Measurements from ENCODE around the gene MAEA. TPM values are rescaled to one million over a fixed set of nuclear protein-coding genes. Genes with fewer than 3 reads are reported as not detected.

The MAEA gene
- total RNA-seq, 1 donor from 2014 or later: 38.2 TPM

- H3K27me3 Mint-ChIP-seq (ENCODE audit: insufficient read depth, low read depth): peaks cover 3% of the 10 kb centered on the region
- H3K4me2 ChIP-seq: peak overlapping the region; percentile 99
- H3K27ac Mint-ChIP-seq: peak overlapping the region; percentile 22
- no peaks in the 10 kb centered on the region for H3K27me3 ChIP-seq
- H3F3A ChIP-seq (ENCODE audit: low read depth): peaks cover 37% of the 10 kb centered on the region
- H3K9ac ChIP-seq: no peak overlapping the region
- H3K4me3 ChIP-seq: no peak overlapping the region
- TF ChIP-seq CTCF (IDR thresholded peaks at IDR 0.05) (no peak), EZH2 (IDR thresholded peaks at IDR 0.05) (no peak), EZH2phosphoT487 (IDR thresholded peaks at IDR 0.05) (no peak)
- H3K36me3 Mint-ChIP-seq: peaks cover 17% of the 10 kb centered on the region
- H2AFZ ChIP-seq (replicated peaks): no peak overlapping the region
- peaks cover 9% of the 10 kb centered on the region for H4K20me1 ChIP-seq (ENCODE audit: low read depth)
- peak overlapping the region; percentile 92 for H3K4me3 Mint-ChIP-seq
- peaks cover 31% of the 10 kb centered on the region for H3K79me2 ChIP-seq (ENCODE audit: low read depth)
- DNase-seq (ENCODE audit: low spot score): no peak
- H3K4me1 Mint-ChIP-seq: peaks cover 28% of the 10 kb centered on the region
- H3K4me1 ChIP-seq: peaks cover 7% of the 10 kb centered on the region
- peaks cover 3% of the 10 kb centered on the region for H3K9me3 Mint-ChIP-seq
- H3K36me3 ChIP-seq: no peaks in the 10 kb centered on the region
- H3K9me3 ChIP-seq (ENCODE audit: low read depth): no peaks in the 10 kb centered on the region
- H3K27ac ChIP-seq: no peak overlapping the region
These were observed 59.1 kb downstream of the MAEA start for GRCh38 chr4:1348746-1349145.

- Histone ChIP-seq H3K9me3 (ENCODE audit: low read depth) (no peaks in the 10 kb centered on the region), H3K79me2 (ENCODE audit: low read depth) (peaks cover 31% of the 10 kb centered on the region), H4K20me1 (ENCODE audit: low read depth) (peaks cover 9% of the 10 kb centered on the region), H3K27me3 (no peaks in the 10 kb centered on the region), H3K9ac (no peak overlapping the region), H3F3A (ENCODE audit: low read depth) (peaks cover 34% of the 10 kb centered on the region), H2AFZ (replicated peaks) (no peak overlapping the region), H3K4me3 (no peak overlapping the region), H3K4me1 (peaks cover 7% of the 10 kb centered on the region), H3K27ac (no peak overlapping the region), H3K36me3 (no peaks in the 10 kb centered on the region), H3K4me2 (no peak overlapping the region)
- peaks cover 2% of the 10 kb centered on the region for H3K27me3 Mint-ChIP-seq (ENCODE audit: insufficient read depth, low read depth)
- peak overlapping the region; percentile 74 for H3K27ac Mint-ChIP-seq
- peaks cover 26% of the 10 kb centered on the region for H3K4me1 Mint-ChIP-seq
- peaks cover under 1% of the 10 kb centered on the region for H3K9me3 Mint-ChIP-seq
- H3K4me3 Mint-ChIP-seq: no peak overlapping the region
- no peak for DNase-seq (ENCODE audit: low spot score)
- H3K36me3 Mint-ChIP-seq: peaks cover 12% of the 10 kb centered on the region
- TF ChIP-seq CTCF (IDR thresholded peaks at IDR 0.05): no peak
- TF ChIP-seq EZH2phosphoT487 (IDR thresholded peaks at IDR 0.05): no peak
- no peak for TF ChIP-seq EZH2 (IDR thresholded peaks at IDR 0.05)
These were observed 59.9 kb downstream of the MAEA start for GRCh38 chr4:1349359-1350168.

- H3K4me3 ChIP-seq: no peak overlapping the region
- Mint-ChIP-seq H3K27me3 (ENCODE audit: insufficient read depth, low read depth) (no peaks in the 10 kb centered on the region), H3K27ac (no peak overlapping the region), H3K4me1 (peaks cover 21% of the 10 kb centered on the region), H3K36me3 (peaks cover 10% of the 10 kb centered on the region), H3K9me3 (no peaks in the 10 kb centered on the region), H3K4me3 (no peak overlapping the region)
- no peak overlapping the region for H2AFZ ChIP-seq (replicated peaks)
- H3K4me1 ChIP-seq: peaks cover 7% of the 10 kb centered on the region
- DNase-seq (ENCODE audit: low spot score): no peak
- H3K36me3 ChIP-seq: no peaks in the 10 kb centered on the region
- no peaks in the 10 kb centered on the region for H3K27me3 ChIP-seq
- H3K9me3 ChIP-seq (ENCODE audit: low read depth): no peaks in the 10 kb centered on the region
- peaks cover 28% of the 10 kb centered on the region for H3K79me2 ChIP-seq (ENCODE audit: low read depth)
- no peak overlapping the region for H3K4me2 ChIP-seq
- H3F3A ChIP-seq (ENCODE audit: low read depth): peaks cover 28% of the 10 kb centered on the region
- no peak overlapping the region for H3K9ac ChIP-seq
- H4K20me1 ChIP-seq (ENCODE audit: low read depth): peaks cover 9% of the 10 kb centered on the region
- no peak for TF ChIP-seq EZH2 (IDR thresholded peaks at IDR 0.05)
- TF ChIP-seq CTCF (IDR thresholded peaks at IDR 0.05): no peak
- TF ChIP-seq EZH2phosphoT487 (IDR thresholded peaks at IDR 0.05): no peak
- no peak overlapping the region for H3K27ac ChIP-seq
These were observed 60.5 kb downstream of the MAEA start for GRCh38 chr4:1350169-1350520.
